Measurements from ENCODE around the gene COQ6.
"Not testable (repeated sequence)": the region's sequence is repeated elsewhere in the genome, so short reads cannot be mapped to it uniquely, and the experiment has no call there.

Gene COQ6

DNA sequence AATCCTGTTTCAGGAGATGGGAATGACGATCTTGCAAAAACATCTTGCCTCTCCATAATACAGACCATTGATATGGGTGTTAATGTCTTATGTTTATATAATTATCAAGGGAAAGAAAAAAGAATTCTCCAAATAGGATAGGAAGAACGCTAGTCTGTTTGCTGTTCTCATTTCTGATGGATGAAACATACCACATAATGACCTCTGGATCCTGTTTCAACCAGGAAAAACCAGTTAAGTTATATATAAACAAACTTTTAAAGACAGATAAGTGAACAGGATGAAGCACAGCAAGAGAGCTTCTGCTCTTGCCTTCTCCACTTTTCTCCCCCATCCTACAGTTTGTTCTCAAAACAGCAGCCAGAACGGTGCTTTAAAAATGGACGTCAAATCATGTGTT lies 27.8 kb downstream of the COQ6 start:
- H3K79me2 ChIP-seq (ENCODE audit: insufficient read depth, low read length) = no peaks in the 10 kb centered on the region
- H3K27me3 ChIP-seq (ENCODE audit: insufficient read depth, low read length, poor library complexity, severe bottlenecking) = no peaks in the 10 kb centered on the region
- no peaks in the 10 kb centered on the region for H3K9me3 ChIP-seq (ENCODE audit: insufficient read depth, low read depth, low read length)
- H3K36me3 ChIP-seq (ENCODE audit: insufficient read depth, low read length) = no peaks in the 10 kb centered on the region
- TF ChIP-seq EZH2phosphoT487 (IDR thresholded peaks at IDR 0.05; ENCODE audit: borderline replicate concordance) = no peak
- TF ChIP-seq, protein P1, sequence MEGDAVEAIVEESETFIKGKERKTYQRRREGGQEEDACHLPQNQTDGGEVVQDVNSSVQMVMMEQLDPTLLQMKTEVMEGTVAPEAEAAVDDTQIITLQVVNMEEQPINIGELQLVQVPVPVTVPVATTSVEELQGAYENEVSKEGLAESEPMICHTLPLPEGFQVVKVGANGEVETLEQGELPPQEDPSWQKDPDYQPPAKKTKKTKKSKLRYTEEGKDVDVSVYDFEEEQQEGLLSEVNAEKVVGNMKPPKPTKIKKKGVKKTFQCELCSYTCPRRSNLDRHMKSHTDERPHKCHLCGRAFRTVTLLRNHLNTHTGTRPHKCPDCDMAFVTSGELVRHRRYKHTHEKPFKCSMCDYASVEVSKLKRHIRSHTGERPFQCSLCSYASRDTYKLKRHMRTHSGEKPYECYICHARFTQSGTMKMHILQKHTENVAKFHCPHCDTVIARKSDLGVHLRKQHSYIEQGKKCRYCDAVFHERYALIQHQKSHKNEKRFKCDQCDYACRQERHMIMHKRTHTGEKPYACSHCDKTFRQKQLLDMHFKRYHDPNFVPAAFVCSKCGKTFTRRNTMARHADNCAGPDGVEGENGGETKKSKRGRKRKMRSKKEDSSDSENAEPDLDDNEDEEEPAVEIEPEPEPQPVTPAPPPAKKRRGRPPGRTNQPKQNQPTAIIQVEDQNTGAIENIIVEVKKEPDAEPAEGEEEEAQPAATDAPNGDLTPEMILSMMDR (conservative IDR thresholded peaks at IDR 0.05; ENCODE audit: low read length) = no peak
- H4K20me1 ChIP-seq (ENCODE audit: insufficient read depth, low read length, poor library complexity, severe bottlenecking) = no peaks in the 10 kb centered on the region
- no peaks in the 10 kb centered on the region for H3K4me1 ChIP-seq (ENCODE audit: insufficient read depth, low read length, poor library complexity, severe bottlenecking)
- H3F3A ChIP-seq (ENCODE audit: low read depth) = no peaks in the 10 kb centered on the region
- H3K9ac ChIP-seq (ENCODE audit: low read depth, low read length, poor library complexity, severe bottlenecking) = no peak overlapping the region
- H3K4me2 ChIP-seq (ENCODE audit: low read depth, low read length, poor library complexity, severe bottlenecking) = no peak overlapping the region
- H3K4me3 ChIP-seq (ENCODE audit: low read length, poor library complexity, severe bottlenecking) = no peak overlapping the region
- no peak overlapping the region for H2AFZ ChIP-seq (ENCODE audit: low read length)
- H3K9me2 ChIP-seq (replicated peaks; ENCODE audit: low read depth, low read length) = no peaks in the 10 kb centered on the region

DNA sequence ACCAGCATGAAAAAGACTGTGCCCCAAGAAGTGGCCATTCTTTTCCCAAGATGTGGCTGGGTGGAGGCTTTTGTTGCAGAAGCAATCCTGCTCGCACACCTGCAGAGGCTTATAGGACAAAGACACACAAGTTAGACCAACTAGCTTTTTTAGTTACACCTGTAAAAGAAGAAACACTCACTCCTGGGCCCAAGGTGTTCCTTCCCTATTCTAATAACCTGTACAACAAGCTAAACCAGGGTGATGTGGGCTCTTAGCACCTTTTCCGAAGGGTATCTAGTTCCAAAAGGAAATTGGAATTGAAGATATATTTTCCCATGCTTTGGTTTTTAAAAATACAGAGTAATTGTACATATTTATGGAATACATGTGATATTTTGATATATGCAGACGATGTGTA lies 38.0 kb downstream of the COQ6 start:
- H3K9me2 ChIP-seq (replicated peaks; ENCODE audit: low read depth, low read length) = no peaks in the 10 kb centered on the region
- H3K36me3 ChIP-seq (ENCODE audit: insufficient read depth, low read length) = peaks cover 8% of the 10 kb centered on the region; the same call in 1 of the 2 replicates
- H3K4me1 ChIP-seq (ENCODE audit: insufficient read depth, low read length, poor library complexity, severe bottlenecking) = no peaks in the 10 kb centered on the region
- no peaks in the 10 kb centered on the region for H3F3A ChIP-seq (ENCODE audit: low read depth)
- H3K9ac ChIP-seq (ENCODE audit: low read depth, low read length, poor library complexity, severe bottlenecking) = no peak overlapping the region
- no peaks in the 10 kb centered on the region for H4K20me1 ChIP-seq (ENCODE audit: insufficient read depth, low read length, poor library complexity, severe bottlenecking)
- H3K9me3 ChIP-seq (ENCODE audit: insufficient read depth, low read depth, low read length) = no peaks in the 10 kb centered on the region
- no peaks in the 10 kb centered on the region for H3K79me2 ChIP-seq (ENCODE audit: insufficient read depth, low read length)
- H3K4me3 ChIP-seq (ENCODE audit: low read length, poor library complexity, severe bottlenecking) = no peak overlapping the region
- TF ChIP-seq, protein P1 (conservative IDR thresholded peaks at IDR 0.05; ENCODE audit: low read length) = no peak
- no peak for TF ChIP-seq EZH2phosphoT487 (IDR thresholded peaks at IDR 0.05; ENCODE audit: borderline replicate concordance)
- no peaks in the 10 kb centered on the region for H3K27me3 ChIP-seq (ENCODE audit: insufficient read depth, low read length, poor library complexity, severe bottlenecking)
- no peak overlapping the region for H2AFZ ChIP-seq (ENCODE audit: low read length)
- H3K4me2 ChIP-seq (ENCODE audit: low read depth, low read length, poor library complexity, severe bottlenecking) = no peak overlapping the region

DNA sequence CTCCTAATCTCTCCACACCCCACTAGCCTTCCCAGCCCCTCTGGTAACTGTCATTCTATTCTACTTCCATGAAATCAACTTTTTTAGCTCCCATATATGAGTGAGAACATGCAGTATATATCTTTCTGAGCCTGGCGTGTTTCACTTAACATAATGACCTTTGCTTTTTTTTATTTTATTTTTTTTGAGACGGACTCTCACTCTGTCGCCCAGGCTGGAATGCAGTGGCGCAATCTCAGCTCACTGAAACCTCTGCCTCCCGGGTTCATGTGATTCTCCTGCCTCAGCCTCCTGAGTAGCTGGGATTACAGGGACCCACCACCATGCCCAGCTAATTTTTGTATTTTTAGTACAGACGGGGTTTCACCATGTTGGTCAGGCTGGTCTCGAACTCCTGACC lies 38.6 kb downstream of the COQ6 start:
- H3F3A ChIP-seq (ENCODE audit: low read depth); H3K9me2 ChIP-seq (replicated peaks; ENCODE audit: low read depth, low read length); H3K9ac ChIP-seq (ENCODE audit: low read depth, low read length, poor library complexity, severe bottlenecking); H3K27me3 ChIP-seq (ENCODE audit: insufficient read depth, low read length, poor library complexity, severe bottlenecking); H3K79me2 ChIP-seq (ENCODE audit: insufficient read depth, low read length); H3K36me3 ChIP-seq (ENCODE audit: insufficient read depth, low read length); H3K4me1 ChIP-seq (ENCODE audit: insufficient read depth, low read length, poor library complexity, severe bottlenecking); H3K4me2 ChIP-seq (ENCODE audit: low read depth, low read length, poor library complexity, severe bottlenecking); H3K9me3 ChIP-seq (ENCODE audit: insufficient read depth, low read depth, low read length); H4K20me1 ChIP-seq (ENCODE audit: insufficient read depth, low read length, poor library complexity, severe bottlenecking); H2AFZ ChIP-seq (ENCODE audit: low read length); H3K4me3 ChIP-seq (ENCODE audit: low read length, poor library complexity, severe bottlenecking): not testable (repeated sequence)

DNA sequence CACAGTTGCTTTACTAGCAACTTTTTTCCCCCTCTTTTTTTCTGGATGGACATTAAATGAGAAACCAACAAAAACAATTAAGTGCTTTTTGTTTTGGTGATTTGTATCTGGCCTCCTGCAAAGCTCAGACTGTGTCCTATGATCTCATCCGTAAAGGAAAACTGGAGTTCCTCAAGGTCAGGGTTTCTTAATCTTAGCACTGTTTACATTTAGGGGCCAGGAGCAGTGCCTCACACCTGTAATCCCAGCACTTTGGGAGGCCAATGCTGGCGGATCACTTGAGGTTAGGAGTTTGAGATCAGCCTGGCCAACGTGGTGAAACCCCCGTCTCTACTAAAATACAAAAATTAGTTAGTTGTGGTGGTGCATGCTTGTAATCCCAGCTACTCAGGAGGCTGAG lies 41.0 kb downstream of the COQ6 start:
- Histone ChIP-seq H3K9me2 (replicated peaks; ENCODE audit: low read depth, low read length) (no peaks in the 10 kb centered on the region), H3K9ac (ENCODE audit: low read depth, low read length, poor library complexity, severe bottlenecking) (no peak overlapping the region), H3K4me3 (ENCODE audit: low read length, poor library complexity, severe bottlenecking) (no peak overlapping the region), H3K36me3 (ENCODE audit: insufficient read depth, low read length) (peaks cover 8% of the 10 kb centered on the region; the same call in 1 of the 2 replicates), H4K20me1 (ENCODE audit: insufficient read depth, low read length, poor library complexity, severe bottlenecking) (no peaks in the 10 kb centered on the region), H3K27me3 (ENCODE audit: insufficient read depth, low read length, poor library complexity, severe bottlenecking) (no peaks in the 10 kb centered on the region), H3F3A (ENCODE audit: low read depth) (no peaks in the 10 kb centered on the region), H2AFZ (ENCODE audit: low read length) (no peak overlapping the region), H3K4me2 (ENCODE audit: low read depth, low read length, poor library complexity, severe bottlenecking) (no peak overlapping the region), H3K79me2 (ENCODE audit: insufficient read depth, low read length) (no peaks in the 10 kb centered on the region), H3K4me1 (ENCODE audit: insufficient read depth, low read length, poor library complexity, severe bottlenecking) (no peaks in the 10 kb centered on the region), H3K9me3 (ENCODE audit: insufficient read depth, low read depth, low read length) (no peaks in the 10 kb centered on the region)
- TF ChIP-seq EZH2phosphoT487 (IDR thresholded peaks at IDR 0.05; ENCODE audit: borderline replicate concordance) = no peak
- TF ChIP-seq, protein P1 (conservative IDR thresholded peaks at IDR 0.05; ENCODE audit: low read length) = no peak

DNA sequence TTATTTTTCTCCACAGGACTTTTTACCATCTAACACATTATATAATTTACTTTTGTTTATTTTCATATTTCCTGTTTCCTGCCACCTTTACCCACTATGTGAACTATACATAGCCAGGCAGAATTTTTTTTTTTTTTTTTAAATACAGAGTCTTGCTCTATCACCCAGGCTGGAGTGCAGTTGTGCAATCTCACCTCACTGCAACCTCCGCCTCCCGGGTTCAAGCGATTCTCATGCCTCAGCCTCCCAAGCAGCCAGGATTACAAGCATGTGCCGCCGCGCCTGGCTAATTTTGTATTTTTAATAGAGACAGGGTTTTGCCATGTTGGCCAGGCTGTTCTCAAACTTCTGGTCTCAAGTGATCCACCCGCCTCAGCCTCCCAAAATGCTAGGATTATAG lies 44.8 kb downstream of the COQ6 start:
- not testable (repeated sequence) for H2AFZ ChIP-seq (ENCODE audit: low read length); H3K9ac ChIP-seq (ENCODE audit: low read depth, low read length, poor library complexity, severe bottlenecking); H3K9me2 ChIP-seq (replicated peaks; ENCODE audit: low read depth, low read length); H3F3A ChIP-seq (ENCODE audit: low read depth); H3K4me2 ChIP-seq (ENCODE audit: low read depth, low read length, poor library complexity, severe bottlenecking); H3K79me2 ChIP-seq (ENCODE audit: insufficient read depth, low read length); H4K20me1 ChIP-seq (ENCODE audit: insufficient read depth, low read length, poor library complexity, severe bottlenecking); H3K4me3 ChIP-seq (ENCODE audit: low read length, poor library complexity, severe bottlenecking); H3K4me1 ChIP-seq (ENCODE audit: insufficient read depth, low read length, poor library complexity, severe bottlenecking); H3K36me3 ChIP-seq (ENCODE audit: insufficient read depth, low read length); H3K27me3 ChIP-seq (ENCODE audit: insufficient read depth, low read length, poor library complexity, severe bottlenecking); H3K9me3 ChIP-seq (ENCODE audit: insufficient read depth, low read depth, low read length)
